ENCODE results near the gene PSAP.

DNA sequence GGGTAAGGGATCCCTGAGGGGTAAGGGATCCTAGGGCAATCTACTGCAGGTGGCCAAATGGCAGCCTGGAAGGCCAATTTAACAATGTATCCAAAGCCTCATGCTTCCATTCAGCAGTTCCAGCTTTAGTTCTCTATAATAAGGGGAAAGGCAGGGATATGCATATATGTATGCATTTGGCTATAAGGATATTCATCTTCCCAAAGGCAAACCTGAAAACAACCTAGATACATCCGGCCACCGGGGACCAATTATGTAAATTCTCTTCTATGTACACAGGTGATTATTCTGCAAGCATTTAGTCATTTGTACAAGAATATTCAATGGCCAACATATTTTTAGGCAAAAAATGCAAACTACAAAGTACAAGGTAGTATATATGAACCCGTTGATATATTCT, 26.7 kb downstream of the PSAP start:
- TF ChIP-seq POLR2AphosphoS5 (IDR thresholded peaks at IDR 0.05; ENCODE audit: low read depth) (no peak), EZH2phosphoT487 (IDR thresholded peaks at IDR 0.05; ENCODE audit: unreplicated experiment) (no peak), CTCF (conservative IDR thresholded peaks at IDR 0.05; ENCODE audit: low read depth in 2 of 2) (no peak), JUNB (IDR thresholded peaks at IDR 0.05; ENCODE audit: unreplicated experiment) (no peak), REST (IDR thresholded peaks at IDR 0.05; ENCODE audit: unreplicated experiment) (no peak), EZH2 (IDR thresholded peaks at IDR 0.05; ENCODE audit: low read depth, unreplicated experiment) (no peak), ZNF114 (CRISPR knock-in tag; IDR thresholded peaks at IDR 0.05) (no peak), STAT1 (IDR thresholded peaks at IDR 0.05; ENCODE audit: unreplicated experiment) (no peak), CREB1 (CRISPR knock-in tag; IDR thresholded peaks at IDR 0.05; ENCODE audit: low read depth) (no peak), ZNF331 (CRISPR knock-in tag; IDR thresholded peaks at IDR 0.05; ENCODE audit: low read depth) (no peak)
- TF ChIP-seq, protein P1, sequence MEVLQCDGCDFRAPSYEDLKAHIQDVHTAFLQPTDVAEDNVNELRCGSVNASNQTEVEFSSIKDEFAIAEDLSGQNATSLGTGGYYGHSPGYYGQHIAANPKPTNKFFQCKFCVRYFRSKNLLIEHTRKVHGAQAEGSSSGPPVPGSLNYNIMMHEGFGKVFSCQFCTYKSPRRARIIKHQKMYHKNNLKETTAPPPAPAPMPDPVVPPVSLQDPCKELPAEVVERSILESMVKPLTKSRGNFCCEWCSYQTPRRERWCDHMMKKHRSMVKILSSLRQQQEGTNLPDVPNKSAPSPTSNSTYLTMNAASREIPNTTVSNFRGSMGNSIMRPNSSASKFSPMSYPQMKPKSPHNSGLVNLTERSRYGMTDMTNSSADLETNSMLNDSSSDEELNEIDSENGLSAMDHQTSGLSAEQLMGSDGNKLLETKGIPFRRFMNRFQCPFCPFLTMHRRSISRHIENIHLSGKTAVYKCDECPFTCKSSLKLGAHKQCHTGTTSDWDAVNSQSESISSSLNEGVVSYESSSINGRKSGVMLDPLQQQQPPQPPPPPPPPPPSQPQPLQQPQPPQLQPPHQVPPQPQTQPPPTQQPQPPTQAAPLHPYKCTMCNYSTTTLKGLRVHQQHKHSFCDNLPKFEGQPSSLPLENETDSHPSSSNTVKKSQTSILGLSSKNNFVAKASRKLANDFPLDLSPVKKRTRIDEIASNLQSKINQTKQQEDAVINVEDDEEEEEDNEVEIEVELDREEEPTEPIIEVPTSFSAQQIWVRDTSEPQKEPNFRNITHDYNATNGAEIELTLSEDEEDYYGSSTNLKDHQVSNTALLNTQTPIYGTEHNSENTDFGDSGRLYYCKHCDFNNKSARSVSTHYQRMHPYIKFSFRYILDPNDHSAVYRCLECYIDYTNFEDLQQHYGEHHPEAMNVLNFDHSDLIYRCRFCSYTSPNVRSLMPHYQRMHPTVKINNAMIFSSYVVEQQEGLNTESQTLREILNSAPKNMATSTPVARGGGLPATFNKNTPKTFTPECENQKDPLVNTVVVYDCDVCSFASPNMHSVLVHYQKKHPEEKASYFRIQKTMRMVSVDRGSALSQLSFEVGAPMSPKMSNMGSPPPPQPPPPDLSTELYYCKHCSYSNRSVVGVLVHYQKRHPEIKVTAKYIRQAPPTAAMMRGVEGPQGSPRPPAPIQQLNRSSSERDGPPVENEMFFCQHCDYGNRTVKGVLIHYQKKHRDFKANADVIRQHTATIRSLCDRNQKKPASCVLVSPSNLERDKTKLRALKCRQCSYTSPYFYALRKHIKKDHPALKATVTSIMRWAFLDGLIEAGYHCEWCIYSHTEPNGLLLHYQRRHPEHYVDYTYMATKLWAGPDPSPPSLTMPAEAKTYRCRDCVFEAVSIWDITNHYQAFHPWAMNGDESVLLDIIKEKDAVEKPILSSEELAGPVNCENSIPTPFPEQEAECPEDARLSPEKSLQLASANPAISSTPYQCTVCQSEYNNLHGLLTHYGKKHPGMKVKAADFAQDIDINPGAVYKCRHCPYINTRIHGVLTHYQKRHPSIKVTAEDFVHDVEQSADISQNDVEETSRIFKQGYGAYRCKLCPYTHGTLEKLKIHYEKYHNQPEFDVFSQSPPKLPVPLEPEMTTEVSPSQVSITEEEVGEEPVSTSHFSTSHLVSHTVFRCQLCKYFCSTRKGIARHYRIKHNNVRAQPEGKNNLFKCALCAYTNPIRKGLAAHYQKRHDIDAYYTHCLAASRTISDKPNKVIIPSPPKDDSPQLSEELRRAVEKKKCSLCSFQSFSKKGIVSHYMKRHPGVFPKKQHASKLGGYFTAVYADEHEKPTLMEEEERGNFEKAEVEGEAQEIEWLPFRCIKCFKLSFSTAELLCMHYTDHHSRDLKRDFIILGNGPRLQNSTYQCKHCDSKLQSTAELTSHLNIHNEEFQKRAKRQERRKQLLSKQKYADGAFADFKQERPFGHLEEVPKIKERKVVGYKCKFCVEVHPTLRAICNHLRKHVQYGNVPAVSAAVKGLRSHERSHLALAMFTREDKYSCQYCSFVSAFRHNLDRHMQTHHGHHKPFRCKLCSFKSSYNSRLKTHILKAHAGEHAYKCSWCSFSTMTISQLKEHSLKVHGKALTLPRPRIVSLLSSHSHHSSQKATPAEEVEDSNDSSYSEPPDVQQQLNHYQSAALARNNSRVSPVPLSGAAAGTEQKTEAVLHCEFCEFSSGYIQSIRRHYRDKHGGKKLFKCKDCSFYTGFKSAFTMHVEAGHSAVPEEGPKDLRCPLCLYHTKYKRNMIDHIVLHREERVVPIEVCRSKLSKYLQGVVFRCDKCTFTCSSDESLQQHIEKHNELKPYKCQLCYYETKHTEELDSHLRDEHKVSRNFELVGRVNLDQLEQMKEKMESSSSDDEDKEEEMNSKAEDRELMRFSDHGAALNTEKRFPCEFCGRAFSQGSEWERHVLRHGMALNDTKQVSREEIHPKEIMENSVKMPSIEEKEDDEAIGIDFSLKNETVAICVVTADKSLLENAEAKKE (CRISPR knock-in tag; IDR thresholded peaks at IDR 0.05), result no peak
